ENCODE measurements around the gene THAP3.

Gene THAP3

GRCh38 chr1:6601923-6602668 is 22.6 kb upstream of the THAP3 start:
- peak overlapping the region; percentile 95 for H3K4me3 ChIP-seq (replicated peaks; ENCODE audit: low read depth, low read length)
- TF ChIP-seq, protein P1, sequence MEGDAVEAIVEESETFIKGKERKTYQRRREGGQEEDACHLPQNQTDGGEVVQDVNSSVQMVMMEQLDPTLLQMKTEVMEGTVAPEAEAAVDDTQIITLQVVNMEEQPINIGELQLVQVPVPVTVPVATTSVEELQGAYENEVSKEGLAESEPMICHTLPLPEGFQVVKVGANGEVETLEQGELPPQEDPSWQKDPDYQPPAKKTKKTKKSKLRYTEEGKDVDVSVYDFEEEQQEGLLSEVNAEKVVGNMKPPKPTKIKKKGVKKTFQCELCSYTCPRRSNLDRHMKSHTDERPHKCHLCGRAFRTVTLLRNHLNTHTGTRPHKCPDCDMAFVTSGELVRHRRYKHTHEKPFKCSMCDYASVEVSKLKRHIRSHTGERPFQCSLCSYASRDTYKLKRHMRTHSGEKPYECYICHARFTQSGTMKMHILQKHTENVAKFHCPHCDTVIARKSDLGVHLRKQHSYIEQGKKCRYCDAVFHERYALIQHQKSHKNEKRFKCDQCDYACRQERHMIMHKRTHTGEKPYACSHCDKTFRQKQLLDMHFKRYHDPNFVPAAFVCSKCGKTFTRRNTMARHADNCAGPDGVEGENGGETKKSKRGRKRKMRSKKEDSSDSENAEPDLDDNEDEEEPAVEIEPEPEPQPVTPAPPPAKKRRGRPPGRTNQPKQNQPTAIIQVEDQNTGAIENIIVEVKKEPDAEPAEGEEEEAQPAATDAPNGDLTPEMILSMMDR (IDR thresholded peaks at IDR 0.05; ENCODE audit: low read length, missing control alignments), result no peak
- no peak for DNase-seq (ENCODE audit: low read depth)

GRCh38 chr1:6602669-6603237 is 21.9 kb upstream of the THAP3 start, which contains the start of gene KLHL21:
Gene KLHL21, minus strand, starts transcription at chr1:6602869. Its CDS starts 52 bp downstream, at chr1:6602817.
- peak within 1 kb of the TSS; percentile 95 for H3K4me3 ChIP-seq (replicated peaks; ENCODE audit: low read depth, low read length)
- TF ChIP-seq, protein P1 (IDR thresholded peaks at IDR 0.05; ENCODE audit: low read length, missing control alignments), result no peak

DNA sequence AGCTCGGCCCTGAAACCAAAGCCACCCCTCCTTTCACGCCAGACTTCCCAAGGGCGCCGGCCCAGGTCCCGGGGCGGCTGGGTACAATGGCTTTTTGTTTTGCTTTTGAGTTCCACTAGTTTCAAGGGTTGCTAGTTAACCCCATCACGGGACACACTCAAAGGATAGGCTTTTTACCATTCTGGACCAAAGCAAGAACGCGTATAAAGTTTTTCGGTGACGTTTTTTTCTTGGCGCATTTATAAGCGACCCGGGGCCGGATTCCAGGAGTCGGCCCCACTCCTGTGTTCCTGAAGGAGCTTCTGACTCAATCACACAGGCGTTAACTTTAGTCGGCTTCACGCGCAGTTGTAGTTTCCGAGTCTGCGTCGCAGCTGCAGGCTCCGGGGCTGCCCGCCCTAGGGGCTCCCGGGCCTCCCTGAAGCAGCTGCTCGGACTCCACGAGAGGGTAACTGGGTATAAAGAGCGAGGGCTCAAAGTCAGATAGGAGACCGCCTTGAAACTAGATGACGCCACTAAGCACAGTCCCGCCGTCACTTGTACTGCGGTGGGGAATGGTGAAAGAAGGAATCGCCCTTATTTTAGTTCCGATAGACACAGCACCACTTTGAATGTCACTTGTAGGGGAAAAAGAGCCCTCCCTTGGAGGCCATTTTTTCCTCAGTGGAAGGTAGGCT is 21.3 kb upstream of the THAP3 start:
- peak overlapping the region; percentile 53 for H3K4me3 ChIP-seq (replicated peaks; ENCODE audit: low read depth, low read length)
- peak; percentile 81 for DNase-seq (ENCODE audit: low read depth)
- TF ChIP-seq, protein P1 (IDR thresholded peaks at IDR 0.05; ENCODE audit: low read length, missing control alignments), result no peak

More at GRCh38 chr1:6602669-6603237, 21.9 kb upstream of the THAP3 start, which contains the start of gene KLHL21:
- peak; percentile 89 for DNase-seq (ENCODE audit: low read depth)

DNA sequence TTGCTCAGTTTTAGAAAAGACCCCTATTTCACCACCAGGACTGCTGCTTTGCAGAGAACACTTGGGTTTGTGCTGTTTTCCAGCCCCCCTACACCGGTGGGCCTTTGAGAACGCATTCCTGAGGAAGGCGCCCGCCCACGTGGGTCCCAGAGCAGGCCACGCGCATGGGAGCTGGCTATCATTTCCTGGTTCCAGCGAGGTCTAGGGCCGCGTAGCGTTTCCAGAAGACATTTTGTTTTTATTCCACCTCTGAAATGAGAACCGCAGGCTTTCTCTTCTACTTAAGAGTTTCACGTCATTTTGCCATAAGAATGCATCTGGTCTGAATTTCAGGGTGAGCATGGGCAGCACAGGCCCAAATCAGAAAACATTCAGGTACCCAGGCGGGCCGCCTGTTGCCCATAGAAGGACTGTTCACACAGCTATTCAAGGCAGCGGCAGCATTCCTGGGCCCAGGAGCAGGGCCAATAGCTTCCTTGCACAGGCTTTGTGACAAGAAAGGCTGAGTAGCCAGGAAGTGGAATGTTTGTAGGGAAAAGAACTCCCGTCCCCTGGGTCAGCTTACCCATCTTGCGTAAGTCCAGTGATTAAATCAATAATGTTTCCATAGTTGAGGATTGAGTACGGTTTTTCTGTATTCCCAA is 20.6 kb upstream of the THAP3 start:
- peak overlapping the region; percentile 53 for H3K4me3 ChIP-seq (replicated peaks; ENCODE audit: low read depth, low read length)
- TF ChIP-seq, protein P1 (IDR thresholded peaks at IDR 0.05; ENCODE audit: low read length, missing control alignments), result no peak
- peak; percentile 91 for DNase-seq (ENCODE audit: low read depth)

DNA sequence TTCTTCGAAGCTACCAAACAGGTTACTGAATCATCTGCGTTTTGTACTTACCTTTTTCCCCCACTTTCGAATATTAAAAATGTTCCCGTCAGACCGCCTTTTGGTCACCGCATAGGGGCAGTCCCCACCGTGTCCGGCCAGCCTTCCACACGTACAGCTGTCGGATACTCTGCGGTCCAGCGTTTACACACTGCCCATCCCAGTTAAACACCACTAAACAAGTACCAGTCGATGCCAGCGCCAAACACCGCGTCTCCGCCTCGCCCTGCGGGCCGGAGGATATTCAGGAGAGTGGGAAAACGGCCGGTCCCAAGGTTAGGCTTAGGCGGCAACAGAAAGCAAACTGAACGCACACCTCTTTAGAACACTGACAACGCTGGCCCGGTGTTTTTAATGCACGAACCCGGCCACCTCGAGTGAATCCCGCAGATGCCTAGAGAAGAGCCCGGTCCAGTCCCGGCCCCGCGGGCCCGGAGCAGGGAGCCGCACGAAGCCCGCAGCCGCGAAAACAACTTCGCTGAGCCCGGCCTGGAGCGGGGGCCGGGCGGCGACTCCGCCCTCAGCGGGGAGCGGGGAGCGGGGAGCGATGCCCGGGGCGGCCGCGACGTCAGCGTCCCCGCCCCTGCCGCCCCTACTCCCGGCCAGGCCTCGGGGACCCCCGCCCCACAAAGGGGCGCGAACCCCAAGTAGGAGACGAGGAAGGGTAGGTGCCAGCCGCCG is 11.9 kb upstream of the THAP3 start:
- TF ChIP-seq, protein P1 (IDR thresholded peaks at IDR 0.05; ENCODE audit: low read length, missing control alignments), result no peak
- peak overlapping the region; percentile 88 for H3K4me3 ChIP-seq (replicated peaks; ENCODE audit: low read depth, low read length)
- DNase-seq (ENCODE audit: low read depth), result peak; percentile 44

- TF ChIP-seq, protein P1 (IDR thresholded peaks at IDR 0.05; ENCODE audit: low read length, missing control alignments), result no peak
- peak within 1 kb of the TSS; percentile 88 for H3K4me3 ChIP-seq (replicated peaks; ENCODE audit: low read depth, low read length)
- DNase-seq (ENCODE audit: low read depth), result peak; percentile 99
These were observed 11.2 kb upstream of the THAP3 start, which contains the start of gene PHF13 for GRCh38 chr1:6613361-6614018. Gene PHF13, plus strand, starts transcription at chr1:6613731. Its CDS starts 336 bp downstream, at chr1:6614067.

Measured in fibroblast of pulmonary artery (primary cell).